ENCODE data around the gene CARS2. TPM values are rescaled to one million over a fixed set of nuclear protein-coding genes. Genes with fewer than 3 reads are reported as not detected.

CARS2 gene
- polyA plus RNA-seq, 1 donor (not counting 4 experiments of a cell fraction or from before 2014, with no cell fraction given), result 90.0 TPM

DNA sequence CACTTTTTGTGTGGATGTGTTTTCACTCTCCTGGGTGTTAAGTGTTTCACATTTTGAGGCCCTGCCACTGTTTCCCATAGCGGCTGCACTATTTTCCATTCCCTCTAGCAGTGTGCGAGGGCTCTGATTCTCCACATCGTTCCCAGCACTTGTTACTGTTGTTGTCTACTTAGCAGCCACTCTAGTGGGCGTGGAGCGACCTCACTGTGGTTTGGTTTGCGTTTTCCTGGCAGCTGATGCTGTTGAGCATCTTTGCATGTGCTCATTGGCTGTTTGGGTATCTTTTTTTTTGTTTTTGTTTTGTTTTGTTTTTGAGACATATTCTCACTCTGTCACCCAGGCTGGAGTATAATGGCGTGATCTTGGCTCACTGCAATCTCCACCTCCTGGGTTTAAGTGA is 76.2 kb downstream of the CARS2 start:
- Histone ChIP-seq H2AFZ (ENCODE audit: control insufficient read depth, low read length) (no peak overlapping the region), H3K9me3 (ENCODE audit: control insufficient read depth, low read depth, low read length) (no peaks in the 10 kb centered on the region), H3K4me3 (ENCODE audit: control insufficient read depth in 2 of 3, extremely low read depth in 1 of 3, insufficient read depth in 2 of 3, low read depth in 1 of 3, low read length in 3 of 3) (no peak overlapping the region), H3K4me2 (ENCODE audit: control insufficient read depth, extremely low read depth, insufficient read depth, low read depth, low read length) (no peak overlapping the region), H3K79me2 (ENCODE audit: control insufficient read depth, insufficient read depth, low read length) (peaks cover 76% of the 10 kb centered on the region), H3K4me1 (ENCODE audit: control insufficient read depth, extremely low read depth, insufficient read depth, low read length) (peaks cover 15% of the 10 kb centered on the region), H4K20me1 (ENCODE audit: control insufficient read depth, extremely low read depth, insufficient read depth, low read length) (peaks cover 10% of the 10 kb centered on the region), H3K9ac (ENCODE audit: control insufficient read depth, extremely low read depth, insufficient read depth, low read length) (no peak overlapping the region), H3K27me3 (ENCODE audit: control insufficient read depth, extremely low read depth, insufficient read depth, low read length) (no peaks in the 10 kb centered on the region), H3K36me3 (ENCODE audit: control insufficient read depth in 2 of 2, extremely low read depth in 1 of 2, insufficient read depth in 2 of 2, low read length in 2 of 2) (peaks cover 15 to 32% of the 10 kb centered on the region in 2 experiments), H3K27ac (ENCODE audit: control insufficient read depth, insufficient read depth, low read length) (no peak overlapping the region), H3K9me1 (ENCODE audit: control insufficient read depth, extremely low read depth, insufficient read depth, low read length) (peaks cover 2% of the 10 kb centered on the region)
- TF ChIP-seq EZH2 (IDR thresholded peaks at IDR 0.05; ENCODE audit: low read length), result no peak
- TF ChIP-seq, protein P1, sequence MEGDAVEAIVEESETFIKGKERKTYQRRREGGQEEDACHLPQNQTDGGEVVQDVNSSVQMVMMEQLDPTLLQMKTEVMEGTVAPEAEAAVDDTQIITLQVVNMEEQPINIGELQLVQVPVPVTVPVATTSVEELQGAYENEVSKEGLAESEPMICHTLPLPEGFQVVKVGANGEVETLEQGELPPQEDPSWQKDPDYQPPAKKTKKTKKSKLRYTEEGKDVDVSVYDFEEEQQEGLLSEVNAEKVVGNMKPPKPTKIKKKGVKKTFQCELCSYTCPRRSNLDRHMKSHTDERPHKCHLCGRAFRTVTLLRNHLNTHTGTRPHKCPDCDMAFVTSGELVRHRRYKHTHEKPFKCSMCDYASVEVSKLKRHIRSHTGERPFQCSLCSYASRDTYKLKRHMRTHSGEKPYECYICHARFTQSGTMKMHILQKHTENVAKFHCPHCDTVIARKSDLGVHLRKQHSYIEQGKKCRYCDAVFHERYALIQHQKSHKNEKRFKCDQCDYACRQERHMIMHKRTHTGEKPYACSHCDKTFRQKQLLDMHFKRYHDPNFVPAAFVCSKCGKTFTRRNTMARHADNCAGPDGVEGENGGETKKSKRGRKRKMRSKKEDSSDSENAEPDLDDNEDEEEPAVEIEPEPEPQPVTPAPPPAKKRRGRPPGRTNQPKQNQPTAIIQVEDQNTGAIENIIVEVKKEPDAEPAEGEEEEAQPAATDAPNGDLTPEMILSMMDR (optimal IDR thresholded peaks at IDR 0.05 in 1 of 3, IDR thresholded peaks at IDR 0.05 in 1 of 3, conservative IDR thresholded peaks at IDR 0.05 in 1 of 3; ENCODE audit: extremely low read depth in 1 of 3, insufficient read depth in 2 of 3, low read length in 3 of 3), result no peak
- dilution Hi-C loops (cut with MboI; ENCODE audit: extremely low pct_ligation_motif_present, low sequenced_read_pairs), result no loop called here
- no peak for DNase-seq (ENCODE audit: low read depth, low spot score)
- FAIRE-seq, result no peak

DNA sequence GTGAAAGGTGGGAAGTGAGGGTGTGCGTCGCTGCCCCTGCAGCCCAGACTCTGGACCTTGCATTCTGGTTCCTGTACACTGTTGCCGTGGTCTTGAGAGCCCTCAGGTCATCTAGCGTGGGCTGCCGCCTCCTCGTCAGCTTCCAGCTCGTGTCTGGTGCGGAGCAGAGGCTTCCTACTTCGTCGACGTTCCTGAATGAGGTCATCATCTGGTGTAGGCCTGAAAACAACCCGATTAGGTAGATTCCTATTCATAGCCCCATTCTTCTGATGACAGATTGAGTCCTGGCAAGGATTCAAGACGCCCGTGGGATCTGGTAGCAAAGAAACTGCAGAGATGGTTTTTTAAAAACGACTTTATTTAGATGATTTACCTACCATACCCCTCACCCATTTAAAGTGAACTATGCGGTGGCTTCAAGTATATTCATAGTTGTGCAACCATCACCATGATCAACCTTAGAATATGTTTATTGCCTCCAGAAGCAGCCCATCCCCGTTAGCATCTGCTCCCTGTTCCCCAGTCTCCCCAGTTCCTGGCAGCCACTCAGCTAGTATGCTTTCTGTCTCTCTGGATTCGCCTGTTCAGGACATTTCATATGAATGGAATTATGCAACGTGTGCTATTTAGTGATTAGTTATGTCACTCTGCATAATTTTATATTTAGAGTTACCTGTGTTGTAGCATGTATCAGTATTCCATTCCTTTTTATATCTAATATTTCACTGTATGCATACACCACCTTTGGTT is 76.8 kb downstream of the CARS2 start:
- no peaks in the 10 kb centered on the region for H3K9me3 ChIP-seq (ENCODE audit: control insufficient read depth, low read depth, low read length)
- no peaks in the 10 kb centered on the region for H3K9me1 ChIP-seq (ENCODE audit: control insufficient read depth, extremely low read depth, insufficient read depth, low read length)
- H3K4me3 ChIP-seq (ENCODE audit: control insufficient read depth in 2 of 3, extremely low read depth in 1 of 3, insufficient read depth in 2 of 3, low read depth in 1 of 3, low read length in 3 of 3), result no peak overlapping the region
- FAIRE-seq (no peak), DNase-seq (ENCODE audit: low read depth, low spot score) (no peak)
- dilution Hi-C loops (cut with MboI; ENCODE audit: extremely low pct_ligation_motif_present, low sequenced_read_pairs), result no loop called here
- H3K4me2 ChIP-seq (ENCODE audit: control insufficient read depth, extremely low read depth, insufficient read depth, low read depth, low read length), result no peak overlapping the region
- H3K79me2 ChIP-seq (ENCODE audit: control insufficient read depth, insufficient read depth, low read length), result peaks cover 74% of the 10 kb centered on the region
- peaks cover 9 to 28% of the 10 kb centered on the region in 2 experiments for H3K36me3 ChIP-seq (ENCODE audit: control insufficient read depth in 2 of 2, extremely low read depth in 1 of 2, insufficient read depth in 2 of 2, low read length in 2 of 2)
- H2AFZ ChIP-seq (ENCODE audit: control insufficient read depth, low read length), result no peak overlapping the region
- peaks cover 15% of the 10 kb centered on the region for H3K4me1 ChIP-seq (ENCODE audit: control insufficient read depth, extremely low read depth, insufficient read depth, low read length)
- no peak overlapping the region for H3K27ac ChIP-seq (ENCODE audit: control insufficient read depth, insufficient read depth, low read length)
- no peak overlapping the region for H3K9ac ChIP-seq (ENCODE audit: control insufficient read depth, extremely low read depth, insufficient read depth, low read length)
- peaks cover 10% of the 10 kb centered on the region for H4K20me1 ChIP-seq (ENCODE audit: control insufficient read depth, extremely low read depth, insufficient read depth, low read length)
- TF ChIP-seq EZH2 (IDR thresholded peaks at IDR 0.05; ENCODE audit: low read length), result no peak
- TF ChIP-seq, protein P1 (optimal IDR thresholded peaks at IDR 0.05 in 1 of 3, IDR thresholded peaks at IDR 0.05 in 1 of 3, conservative IDR thresholded peaks at IDR 0.05 in 1 of 3; ENCODE audit: extremely low read depth in 1 of 3, insufficient read depth in 2 of 3, low read length in 3 of 3), result no peak
- H3K27me3 ChIP-seq (ENCODE audit: control insufficient read depth, extremely low read depth, insufficient read depth, low read length), result no peaks in the 10 kb centered on the region
